GM19372 (cell line): ENCODE results near the gene SPRY2.
"Not testable (repeated sequence)": the region's sequence is repeated elsewhere in the genome, so short reads cannot be mapped to it uniquely, and the experiment has no call there.

Experiments used
- ATAC-seq: cut with Tn5 transposase; IDR thresholded peaks from one replicate; pipeline ENCODE4 v1.9.1; 2021; ENCODE audit warnings: mild to moderate bottlenecking, low read depth, moderate library complexity; ENCODE audit not compliant: unreplicated experiment

Gene SPRY2

GRCh38 chr13:80355496-80356094 is 14.7 kb upstream of the SPRY2 start:
- not testable (repeated sequence) for ATAC-seq

GRCh38 chr13:80348750-80349149 is 7.8 kb upstream of the SPRY2 start:
- ATAC-seq, result no peak

GRCh38 chr13:80348314-80348713 is 7.4 kb upstream of the SPRY2 start:
- no peak for ATAC-seq

- ATAC-seq, result no peak
Measured at GRCh38 chr13:80345771-80346510, 5.0 kb upstream of the SPRY2 start.

- ATAC-seq, result not testable (repeated sequence)
Measured at GRCh38 chr13:80344032-80344431, 3.1 kb upstream of the SPRY2 start.

GRCh38 chr13:80342471-80343371 is 1.8 kb upstream of the SPRY2 start:
- peak; percentile 40 for ATAC-seq

GRCh38 chr13:80341756-80342370 is 937 bp upstream of the SPRY2 start:
- no peak for ATAC-seq

- ATAC-seq, result peak; percentile 20
Measured at GRCh38 chr13:80340651-80341100, 250 bp downstream of the SPRY2 start.

GRCh38 chr13:80339912-80340650 is 845 bp downstream of the SPRY2 start:
- peak; percentile 23 for ATAC-seq

- no peak for ATAC-seq
Measured at GRCh38 chr13:80339563-80339911, 1.4 kb downstream of the SPRY2 start.

GRCh38 chr13:80338781-80339562 is 2.0 kb downstream of the SPRY2 start:
- peak; percentile 31 for ATAC-seq

- ATAC-seq, result no peak
Measured at GRCh38 chr13:80337288-80338081, 3.4 kb downstream of the SPRY2 start.

- no peak for ATAC-seq
Measured at GRCh38 chr13:80336776-80337287, 4.1 kb downstream of the SPRY2 start.

- no peak for ATAC-seq
Measured at GRCh38 chr13:80336370-80336769, 4.6 kb downstream of the SPRY2 start.

GRCh38 chr13:80334597-80335260 is 6.2 kb downstream of the SPRY2 start:
- ATAC-seq, result no peak

- no peak for ATAC-seq
Measured at GRCh38 chr13:80331984-80332383, 8.9 kb downstream of the SPRY2 start.

GRCh38 chr13:80329250-80329649 is 11.7 kb downstream of the SPRY2 start:
- ATAC-seq, result no peak

GRCh38 chr13:80319004-80319403 is 21.9 kb downstream of the SPRY2 start:
- ATAC-seq, result no peak
